Measurements from ENCODE around the gene PHLDA2.

Gene PHLDA2, protein sequence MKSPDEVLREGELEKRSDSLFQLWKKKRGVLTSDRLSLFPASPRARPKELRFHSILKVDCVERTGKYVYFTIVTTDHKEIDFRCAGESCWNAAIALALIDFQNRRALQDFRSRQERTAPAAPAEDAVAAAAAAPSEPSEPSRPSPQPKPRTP

DNA sequence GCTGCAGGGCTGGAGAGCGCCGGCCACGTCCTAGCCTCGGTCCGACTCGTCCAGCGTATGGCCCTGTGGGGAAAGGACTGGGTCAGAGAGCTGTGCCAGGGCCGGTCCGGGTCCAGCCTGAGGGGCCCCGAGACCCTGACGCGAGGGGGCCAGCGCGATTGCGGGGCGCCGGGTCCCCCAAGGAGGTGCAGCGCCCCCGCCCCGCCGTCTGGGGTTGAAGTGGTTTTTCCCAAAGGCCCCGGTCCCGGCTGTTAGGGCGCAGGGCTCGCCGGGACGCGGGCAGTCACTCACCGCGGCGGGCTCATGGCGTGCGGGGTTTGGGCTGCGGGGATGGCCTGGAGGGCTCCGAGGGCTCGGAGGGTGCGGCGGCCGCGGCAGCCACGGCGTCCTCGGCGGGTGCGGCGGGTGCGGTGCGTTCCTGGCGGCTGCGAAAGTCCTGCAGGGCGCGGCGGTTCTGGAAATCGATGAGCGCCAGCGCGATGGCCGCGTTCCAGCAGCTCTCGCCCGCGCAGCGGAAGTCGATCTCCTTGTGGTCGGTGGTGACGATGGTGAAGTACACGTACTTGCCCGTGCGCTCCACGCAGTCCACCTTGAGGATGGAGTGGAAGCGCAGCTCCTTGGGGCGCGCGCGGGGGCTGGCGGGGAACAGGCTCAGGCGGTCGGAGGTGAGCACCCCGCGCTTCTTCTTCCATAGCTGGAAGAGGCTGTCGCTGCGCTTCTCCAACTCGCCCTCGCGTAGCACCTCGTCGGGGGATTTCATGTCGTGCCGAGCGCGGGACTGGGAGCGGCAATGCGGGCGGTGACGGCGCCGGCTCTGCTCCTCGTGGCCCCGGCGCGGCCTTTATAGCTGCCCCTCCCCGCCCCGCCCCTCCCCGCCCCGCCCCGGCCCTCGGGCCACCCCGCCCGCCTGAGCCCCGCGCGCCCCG, at the start of gene PHLDA2:
Gene PHLDA2 (minus strand): TSS at position 816 of the 926 bp plus-strand sequence. CDS start 56 bp downstream, at position 760.
- DNase-seq (ENCODE audit: low read depth) = peak; percentile 60

DNA sequence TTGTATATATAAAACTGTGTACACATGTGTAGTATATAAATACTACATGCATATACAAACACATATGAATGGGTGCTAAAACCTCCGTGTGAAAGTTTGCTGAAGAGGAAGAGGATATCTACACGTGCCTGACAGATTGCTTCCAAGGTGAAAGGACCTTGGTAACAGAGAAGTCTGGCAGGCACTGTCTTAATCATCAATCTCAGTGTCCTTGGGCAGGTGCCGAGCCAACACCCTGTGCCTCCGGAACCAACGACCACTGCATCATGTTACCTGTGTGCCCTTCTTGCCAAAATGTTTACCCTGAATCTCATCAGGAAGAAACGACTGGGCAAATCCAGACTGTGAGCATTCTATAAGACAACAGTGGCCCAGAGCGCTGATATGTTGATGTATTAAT, 47.9 kb upstream of the PHLDA2 start:
- no peak for DNase-seq (ENCODE audit: low read depth)

DNA sequence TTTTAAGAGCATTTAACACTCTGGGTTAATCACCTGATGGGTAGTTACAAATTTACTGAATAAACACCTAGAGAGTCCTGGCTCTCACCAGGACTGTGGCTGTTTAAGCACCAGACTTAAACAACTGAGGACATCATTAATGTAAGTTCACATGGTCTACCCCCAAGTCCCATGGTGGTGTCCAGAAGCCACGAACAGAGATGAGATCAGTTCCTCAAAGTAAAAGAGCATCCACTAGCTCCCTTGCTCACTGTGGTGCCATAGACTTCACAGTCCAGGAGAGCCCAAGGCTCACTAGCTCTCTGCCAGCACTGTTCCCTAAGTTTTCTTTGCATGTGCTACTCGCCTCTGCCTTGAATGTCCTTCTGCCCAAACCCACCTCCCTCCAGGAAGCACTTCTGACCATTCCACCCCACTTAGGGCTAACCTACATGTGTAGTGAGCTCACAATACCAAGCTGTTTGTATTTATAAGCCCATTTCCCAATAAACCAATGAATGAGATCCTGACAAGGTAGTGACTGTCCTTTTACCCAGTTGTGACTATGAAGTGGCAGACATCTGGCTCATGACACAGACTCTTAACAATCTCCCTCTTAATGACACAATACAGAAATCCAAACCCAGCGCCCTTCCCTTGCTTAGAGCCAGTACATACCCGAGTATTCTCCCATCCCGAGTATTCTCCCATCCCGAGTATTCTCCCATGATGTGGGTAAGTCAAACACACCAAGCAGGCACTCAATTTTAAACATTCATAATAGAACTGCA, 47.3 kb upstream of the PHLDA2 start:
- no peak for DNase-seq (ENCODE audit: low read depth)

DNA sequence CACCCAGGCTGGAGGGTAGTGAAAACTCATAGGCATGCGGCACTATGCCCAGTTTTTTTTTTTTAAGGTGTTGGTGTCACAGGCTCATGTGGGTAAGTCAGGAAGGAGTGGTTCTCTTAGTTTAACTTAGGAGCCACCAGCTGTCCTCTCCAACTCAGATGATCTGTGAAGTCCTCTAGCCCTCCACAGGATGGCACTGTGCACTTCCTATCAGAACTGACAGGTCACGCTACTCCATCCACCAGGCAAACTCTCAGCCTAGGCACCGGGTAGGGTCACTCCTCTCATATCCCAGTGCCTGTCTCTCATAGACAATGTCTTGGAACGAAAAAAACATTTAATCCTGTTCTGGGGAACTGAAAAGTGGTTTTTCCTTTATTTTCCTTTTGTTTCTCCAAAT, 46.4 kb upstream of the PHLDA2 start:
- DNase-seq (ENCODE audit: low read depth) = no peak

DNA sequence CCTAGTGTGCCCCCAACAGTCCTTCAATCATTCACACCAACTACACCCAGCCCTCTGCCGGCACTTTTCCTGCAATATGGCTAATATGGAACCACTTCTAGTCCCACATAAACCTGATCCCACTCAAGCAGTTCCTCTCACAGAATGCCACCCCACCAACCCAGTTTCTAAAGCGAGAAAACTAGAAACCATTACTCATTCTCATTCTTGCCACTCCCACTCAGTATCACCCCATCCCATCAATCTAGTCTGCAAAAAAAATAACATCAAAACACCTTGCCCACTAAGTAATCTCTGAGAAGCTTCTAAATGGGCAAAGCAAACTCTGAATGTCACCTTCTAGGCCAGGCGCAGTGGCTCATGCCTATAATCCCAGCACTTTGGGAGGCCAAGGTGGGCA, 45.1 kb upstream of the PHLDA2 start:
- no peak for DNase-seq (ENCODE audit: low read depth)

DNA sequence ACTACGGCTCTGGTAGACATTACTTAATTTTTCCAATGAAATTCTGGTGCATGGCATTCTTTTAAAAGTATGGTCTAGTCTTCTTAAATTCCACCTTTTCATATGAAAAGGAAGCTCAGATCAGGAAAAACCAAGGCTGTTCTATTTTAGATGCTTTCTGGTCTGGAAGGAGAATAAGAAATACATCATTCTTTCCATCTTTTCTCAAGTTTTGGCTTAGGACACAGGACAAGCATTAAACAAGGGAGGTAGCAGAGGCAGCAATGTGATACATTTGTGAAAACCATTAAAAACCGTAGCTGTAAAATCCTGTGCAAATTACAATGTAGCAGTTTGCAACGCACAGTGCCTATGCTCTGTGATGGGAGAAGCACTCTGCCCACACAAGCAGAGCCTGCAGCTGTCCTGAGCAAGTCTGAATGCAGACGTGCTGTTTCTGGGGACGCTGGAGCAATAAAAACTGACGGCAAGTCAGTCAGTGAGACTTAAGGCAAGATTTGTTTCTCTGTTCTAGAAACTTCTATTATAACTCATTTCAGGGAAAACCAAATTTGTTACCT, 39.2 kb upstream of the PHLDA2 start:
- no peak for DNase-seq (ENCODE audit: low read depth)

DNA sequence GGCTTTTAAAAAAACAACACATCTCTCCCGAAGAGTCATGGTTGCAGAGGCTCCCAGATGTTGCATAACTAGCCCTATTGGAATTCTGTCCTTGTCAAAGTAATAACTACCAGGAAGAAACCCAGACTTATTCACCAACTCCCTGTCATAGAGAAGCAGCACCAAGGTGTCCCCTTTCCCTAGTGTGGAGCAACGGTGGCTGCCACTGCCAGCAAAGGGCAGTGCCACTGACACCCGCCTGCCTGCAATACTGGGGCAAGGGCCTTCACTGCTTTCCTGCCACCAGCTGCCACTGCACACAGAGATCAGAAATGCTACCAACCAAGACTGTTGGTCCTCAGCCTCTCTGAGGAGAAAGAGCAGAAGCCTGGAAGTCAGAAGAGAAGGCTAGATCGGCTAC, 35.6 kb upstream of the PHLDA2 start:
- no peak for DNase-seq (ENCODE audit: low read depth)

DNA sequence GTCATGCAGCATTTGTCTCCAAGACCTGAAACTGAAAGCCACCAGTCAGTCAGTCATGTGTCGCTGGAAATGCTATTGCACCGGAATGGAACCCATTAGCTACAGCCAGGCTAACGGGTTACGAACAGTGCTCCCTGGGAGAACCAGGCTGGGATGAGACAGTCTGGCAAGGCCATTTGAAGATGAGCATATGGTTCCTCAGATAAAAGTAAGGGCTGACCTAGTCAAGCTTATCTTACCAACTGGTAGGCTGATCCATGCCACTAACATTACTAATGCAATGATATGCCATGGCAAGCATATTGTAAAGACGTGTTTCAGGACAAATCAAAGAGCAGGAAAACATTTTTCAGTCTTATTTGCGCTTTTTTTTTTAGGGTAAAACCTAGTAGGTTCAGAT, 34.5 kb upstream of the PHLDA2 start:
- DNase-seq (ENCODE audit: low read depth) = no peak

DNA sequence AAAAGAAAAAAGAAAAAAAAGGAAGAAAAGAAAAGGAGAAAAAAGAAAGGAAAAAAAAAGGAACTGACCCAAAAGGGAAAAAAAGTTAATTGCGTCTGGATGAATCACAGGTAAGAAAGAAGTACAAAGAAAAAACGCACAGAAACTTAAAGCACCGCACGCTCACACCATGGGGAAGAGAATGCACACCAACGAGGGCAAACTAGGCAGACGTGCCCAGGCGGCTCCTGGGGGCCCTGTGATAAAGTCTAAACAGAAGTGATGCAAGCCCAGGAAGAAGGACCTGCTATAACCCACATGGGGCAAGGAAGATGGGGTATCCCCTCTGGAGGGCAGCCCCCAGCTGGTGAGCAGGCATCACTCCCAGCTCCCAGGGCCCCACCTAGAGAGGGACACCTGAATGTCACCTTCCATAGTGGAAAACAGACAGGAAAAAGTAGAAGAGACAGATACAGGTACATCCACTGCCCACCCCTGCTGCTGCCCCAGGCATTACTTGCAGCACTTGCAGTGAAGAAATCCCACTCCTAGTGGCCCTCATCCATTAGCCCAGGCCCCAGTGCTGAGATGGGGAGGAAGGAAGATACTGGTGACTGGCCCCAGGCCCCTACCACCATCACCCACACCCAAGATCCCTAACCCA, 34.0 kb upstream of the PHLDA2 start:
- no peak for DNase-seq (ENCODE audit: low read depth)

DNA sequence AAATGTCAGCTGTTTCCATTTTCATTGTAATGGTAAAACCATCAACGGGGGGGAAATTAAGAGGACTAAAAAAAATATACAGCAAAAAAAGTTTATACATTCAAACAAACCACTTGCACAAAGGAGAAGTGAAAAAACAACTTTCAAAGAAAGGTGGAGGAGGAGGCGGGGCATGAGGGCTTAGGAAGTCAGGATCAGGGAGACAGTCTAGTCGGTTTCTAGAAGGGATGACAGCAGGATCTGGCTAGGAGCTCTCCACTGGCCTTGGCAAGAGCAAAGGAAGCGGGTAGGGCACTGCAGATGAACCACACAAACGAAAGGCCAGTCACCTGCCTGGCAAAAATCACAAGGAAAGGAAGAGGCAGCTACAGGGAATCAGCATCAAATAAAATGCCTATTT, 31.9 kb upstream of the PHLDA2 start:
- DNase-seq (ENCODE audit: low read depth) = no peak

DNA sequence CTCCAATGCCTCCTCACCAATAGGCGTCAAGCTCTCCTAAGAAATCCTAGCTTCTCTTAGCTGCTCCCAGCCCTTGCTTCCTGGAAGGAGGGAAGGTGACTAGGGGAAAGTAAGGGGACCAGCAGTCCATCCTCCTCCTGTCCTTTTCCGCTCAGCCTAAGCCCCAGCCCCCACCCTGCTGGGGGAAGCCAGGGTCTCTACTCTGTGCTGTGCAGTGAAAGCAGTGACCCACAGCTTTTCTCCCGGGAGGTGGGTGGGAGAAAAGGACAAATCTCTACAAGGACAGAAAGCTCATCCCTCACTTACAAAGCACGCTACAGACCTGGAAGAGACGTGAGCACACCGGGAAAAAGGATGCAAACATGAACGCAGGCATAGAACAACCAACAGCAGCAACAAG, 30.9 kb upstream of the PHLDA2 start:
- no peak for DNase-seq (ENCODE audit: low read depth)

DNA sequence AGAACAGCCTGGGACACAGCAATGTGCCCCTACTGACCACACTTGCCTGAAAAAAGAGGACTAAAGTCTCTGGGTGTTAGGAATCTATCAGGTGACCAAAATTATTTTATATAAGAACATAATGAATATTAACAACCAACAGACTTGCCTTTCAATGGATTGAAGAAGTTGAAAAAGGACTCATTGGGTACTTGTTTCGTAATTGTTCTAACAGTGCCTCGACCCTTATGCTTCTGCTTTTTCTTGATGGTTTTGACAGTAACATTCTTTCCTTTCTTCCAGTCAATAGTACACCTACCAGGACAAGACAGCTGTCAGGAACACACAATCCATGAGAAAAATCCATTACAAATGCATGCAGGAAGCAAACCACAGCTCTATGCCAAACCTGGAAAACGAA, 29.0 kb upstream of the PHLDA2 start:
- no peak for DNase-seq (ENCODE audit: low read depth)

DNA sequence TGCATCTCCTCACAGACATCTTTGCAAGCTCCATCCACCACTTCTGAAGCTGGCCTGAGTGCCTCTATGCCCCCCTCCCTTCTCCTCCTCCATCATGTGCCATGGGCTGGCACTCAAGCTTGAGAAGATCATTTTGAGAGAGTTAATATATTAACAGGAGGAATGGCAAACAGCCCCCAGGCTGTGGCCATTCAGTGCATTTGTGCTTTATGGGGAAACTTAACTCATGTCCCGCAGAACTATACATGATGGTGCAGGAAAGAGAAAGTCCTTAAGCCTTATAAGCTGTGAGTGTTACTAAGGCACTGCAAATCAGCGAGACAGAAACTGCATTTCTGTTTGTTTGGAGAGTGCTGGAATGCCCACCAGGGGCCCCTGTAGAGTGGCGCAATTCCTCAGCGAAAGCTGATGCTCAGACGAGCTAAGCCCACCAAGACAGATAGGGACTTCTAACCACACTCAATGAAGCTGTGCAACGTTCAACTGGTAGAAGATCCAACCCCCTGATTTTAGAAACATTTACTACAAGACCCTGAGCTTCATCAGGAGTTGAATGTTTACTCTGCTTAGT, 26.8 kb upstream of the PHLDA2 start:
- DNase-seq (ENCODE audit: low read depth) = no peak

DNA sequence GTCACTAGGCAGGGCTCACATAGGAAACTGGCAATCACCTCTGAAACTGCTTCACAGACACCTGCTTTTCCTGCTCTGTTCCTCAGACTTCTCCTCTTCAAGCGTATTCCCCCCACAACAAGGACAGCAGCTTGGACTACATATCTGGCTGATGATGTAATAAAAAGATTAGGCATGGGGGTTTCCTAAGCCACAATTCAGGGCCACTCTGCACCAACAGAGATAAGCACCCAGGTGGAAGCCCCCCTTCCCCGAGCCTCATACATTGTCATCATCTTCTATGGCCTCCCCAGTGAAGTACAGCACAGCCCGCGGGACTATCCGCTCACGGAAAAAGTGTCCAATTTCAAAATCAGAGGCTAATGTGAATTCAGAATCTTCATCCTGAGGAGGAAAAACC, 25.0 kb upstream of the PHLDA2 start:
- DNase-seq (ENCODE audit: low read depth) = no peak

DNA sequence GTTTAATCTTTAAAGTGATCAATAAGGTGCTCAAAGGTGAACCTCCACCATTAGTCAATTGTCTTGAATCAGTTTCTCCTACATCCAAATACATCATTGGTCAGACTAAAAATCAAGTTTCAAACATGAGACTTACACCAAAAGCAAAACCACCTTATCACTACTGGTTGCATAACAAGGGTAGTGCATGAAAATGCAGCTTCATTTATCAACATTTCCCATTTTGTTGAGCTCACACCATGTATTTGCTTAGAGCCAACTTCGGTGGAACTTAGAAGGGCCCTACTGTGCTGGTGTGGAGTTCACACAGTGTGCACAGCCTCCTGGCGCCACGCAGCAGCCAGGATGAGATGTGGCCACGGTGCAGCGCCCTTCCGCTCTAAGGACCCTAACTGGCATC, 23.1 kb upstream of the PHLDA2 start:
- DNase-seq (ENCODE audit: low read depth) = no peak

DNA sequence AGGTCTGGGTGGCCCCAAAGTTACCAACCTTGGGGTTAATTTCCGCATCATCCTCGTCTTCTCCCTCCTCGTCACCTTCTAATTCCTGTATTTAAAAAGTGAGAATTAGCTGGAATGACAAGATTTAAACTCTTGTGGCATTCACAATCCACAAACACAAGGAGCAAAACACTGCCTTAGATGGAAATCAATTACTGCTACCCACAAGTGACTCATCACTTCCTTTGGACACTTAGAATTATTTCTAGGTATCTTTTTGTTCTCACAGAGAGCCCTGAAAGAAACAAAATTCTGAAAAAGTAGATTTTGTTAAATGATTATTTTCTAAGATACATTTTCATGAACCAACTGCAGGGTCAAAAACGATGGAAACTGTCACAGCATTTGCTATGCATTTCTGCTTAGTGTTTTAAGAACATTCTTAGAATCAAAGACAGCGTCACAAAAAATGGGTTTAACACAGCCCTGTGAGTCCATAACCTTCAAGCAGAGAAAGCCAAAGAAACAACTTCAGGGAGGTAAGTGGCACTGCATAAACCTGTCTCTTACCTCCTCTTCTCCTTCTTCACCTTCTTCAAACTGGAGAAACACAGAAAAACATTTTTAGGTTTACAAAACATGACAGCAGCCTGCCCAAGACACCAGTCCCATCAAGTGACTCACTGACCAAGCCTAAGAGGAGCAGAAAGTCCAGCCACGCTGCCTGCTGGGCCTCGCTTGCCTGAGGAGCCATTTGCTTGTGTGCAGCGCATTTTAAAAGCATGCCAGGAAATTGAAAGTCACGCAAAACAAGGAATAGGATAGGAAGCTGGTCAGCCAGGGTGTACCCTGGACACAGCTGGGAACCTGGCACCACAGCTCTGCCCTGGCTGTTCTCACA, 22.3 kb upstream of the PHLDA2 start:
- DNase-seq (ENCODE audit: low read depth) = no peak

DNA sequence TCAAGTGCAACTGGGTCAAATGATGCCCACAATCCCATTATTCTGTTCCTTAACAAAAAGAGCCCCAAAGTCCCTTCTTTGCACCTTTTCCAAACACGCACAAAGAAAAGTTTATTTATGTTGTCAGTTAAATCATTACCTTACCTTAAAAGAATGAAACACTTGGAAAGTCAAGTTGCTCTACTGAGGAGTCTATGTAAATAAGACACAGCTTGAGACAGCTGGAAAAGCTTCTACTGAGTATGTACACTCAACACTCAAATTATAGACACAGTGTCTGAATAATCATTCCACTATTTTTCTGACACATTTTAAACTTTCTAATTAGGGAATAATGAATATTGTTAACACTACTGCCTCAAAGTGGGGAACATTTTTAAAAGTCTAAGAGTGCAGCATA, 21.6 kb upstream of the PHLDA2 start:
- no peak for DNase-seq (ENCODE audit: low read depth)

DNA sequence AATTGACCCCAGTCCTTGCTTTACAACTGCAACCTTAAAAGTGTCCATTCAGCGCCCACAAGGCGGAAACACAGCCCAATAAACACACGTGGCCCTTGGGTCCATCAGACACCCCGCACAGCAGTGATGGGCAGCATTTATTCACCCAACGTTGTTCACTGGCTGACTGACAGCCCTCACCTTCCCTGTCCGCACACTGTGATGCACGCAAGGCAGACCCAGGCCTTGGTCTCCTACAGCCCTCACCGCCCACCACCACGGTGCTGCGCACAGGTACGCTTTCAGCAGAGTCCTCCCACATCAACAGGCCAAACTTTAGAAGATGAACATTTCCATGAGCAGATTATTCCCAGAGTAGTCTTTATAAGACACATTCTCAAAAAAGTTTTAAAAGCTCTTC, 20.7 kb upstream of the PHLDA2 start:
- no peak for DNase-seq (ENCODE audit: low read depth)

DNA sequence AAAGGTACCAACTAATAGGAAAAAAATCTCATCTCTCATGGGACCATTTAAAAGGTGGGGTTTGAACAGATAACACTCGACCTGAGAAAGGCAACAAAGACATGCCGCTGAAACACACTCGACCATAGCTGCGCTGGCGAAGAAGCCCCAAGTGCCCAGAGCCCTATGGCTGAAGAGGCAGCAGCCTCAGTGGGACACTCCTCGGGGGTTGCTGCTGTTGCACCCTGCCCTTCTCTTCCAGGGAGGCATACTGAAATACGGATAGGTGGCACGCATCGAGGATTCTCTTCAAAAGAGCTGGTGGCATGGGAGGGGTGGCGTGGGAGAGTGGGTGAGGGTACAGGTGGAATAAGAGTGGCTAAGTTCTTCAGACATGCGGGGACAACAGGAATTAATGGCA, 18.5 kb upstream of the PHLDA2 start:
- DNase-seq (ENCODE audit: low read depth) = no peak

DNA sequence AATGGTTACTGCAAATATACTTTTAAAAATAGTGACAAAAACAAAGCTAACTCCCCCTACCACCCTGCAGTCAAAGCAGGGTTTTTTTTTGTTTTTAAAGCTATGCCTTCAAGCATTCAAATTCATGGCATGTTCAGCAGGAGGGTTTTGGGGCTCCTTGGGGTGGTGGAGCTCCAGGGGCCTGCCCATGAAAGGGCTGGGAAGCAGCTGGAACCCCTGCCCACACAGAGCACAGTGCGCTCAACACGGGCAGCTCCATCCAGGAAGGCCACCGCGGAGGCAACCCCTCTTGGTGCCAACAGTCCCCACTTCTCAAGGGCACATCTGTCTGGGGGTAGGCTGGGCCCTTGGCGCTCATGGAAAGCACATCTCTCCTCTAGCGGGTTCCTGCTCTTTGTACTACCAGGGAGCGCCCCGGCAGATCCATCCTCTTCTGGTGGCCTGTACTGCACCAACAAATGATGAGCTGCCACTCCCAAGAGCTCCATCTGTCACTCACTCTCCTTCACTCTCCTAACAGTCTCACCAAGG, 16.6 kb upstream of the PHLDA2 start:
- no peak for DNase-seq (ENCODE audit: low read depth)

Data from activated T-cell treated with anti-CD3 and anti-CD28 coated beads for 48 hours (primary cell).